Motor neuron (in vitro differentiated cells): Measurements from ENCODE around the gene SLC25A46. TPM values are rescaled to one million over a fixed set of nuclear protein-coding genes. Genes with fewer than 3 reads are reported as not detected.
"Not testable (repeated sequence)": the region's sequence is repeated elsewhere in the genome, so short reads cannot be mapped to it uniquely, and the experiment has no call there.

ENCODE experiments used
- ATAC-seq, 8 experiments: fragments of 200-7000 bp; cut with Tn5 transposase; replicated peaks in 6 of 8; 2 replicates each; pipeline ENCODE4 v1.8.0; 2021; ENCODE audit warnings: mild to moderate bottlenecking in 8 of 8, moderate library complexity in 8 of 8
- H3K27ac ChIP-seq, 2 donors: fragments of 250-450 bp; sonication (Bioruptor Pico); 2 replicates each; pipeline ENCODE4 v1.9.0; 2021; ENCODE audit warnings: antibody characterized with exemption in 2 of 2, mild to moderate bottlenecking in 2 of 2, moderate library complexity in 1 of 2
- H3K4me1 ChIP-seq, 2 donors: fragments of 250-450 bp; sonication (Bioruptor Pico); replicated peaks in 1 of 2; 2 replicates each; pipeline ENCODE4 v1.6.1; 2021; ENCODE audit warnings: antibody characterized with exemption in 2 of 2, mild to moderate bottlenecking in 2 of 2, moderate library complexity in 1 of 2
- H3K4me3 ChIP-seq, 5 donors: fragments of 250-450 bp; sonication (Bioruptor Pico); 2 replicates each; pipeline ENCODE4 v1.9.0; 2021; ENCODE audit warnings: antibody characterized with exemption in 5 of 5, mild to moderate bottlenecking in 5 of 5, moderate library complexity in 4 of 5
- WGBS, 10 experiments: fragments of 450-650 bp; shearing (Covaris generic); methylation state at CpG; one replicate each; pipeline ENCODE4 v1.0.0; 2022; 5-methylcytosine and 5-hydroxymethylcytosine counted together
- in situ Hi-C, 9 experiments: fragments of 400-800 bp; cut with MboI; loops; one replicate each; pipeline ENCODE4 v1.15.0; 2021; ENCODE audit warnings: low sequenced_read_pairs in 9 of 9, low pct_unique_long_range_greater_than_20kb in 2 of 9; ENCODE audit not compliant: unreplicated experiment in 9 of 9
- total RNA-seq, 8 experiments: library from RNA; unstranded; fragments of 300-600 nt; gene quantifications; 2 replicates each; pipeline versions ENCODE4 v1.2.3 to v1.2.4, GENCODE V29; 2022

Gene SLC25A46
- total RNA-seq, 8 experiments from 2014 or later, result 40.0 to 64.4 (median 48.0) TPM

- in situ Hi-C loops, result not testable (repeated sequence)
These were observed 7.3 kb upstream of the SLC25A46 start for GRCh38 chr5:110731499-110731898.

DNA sequence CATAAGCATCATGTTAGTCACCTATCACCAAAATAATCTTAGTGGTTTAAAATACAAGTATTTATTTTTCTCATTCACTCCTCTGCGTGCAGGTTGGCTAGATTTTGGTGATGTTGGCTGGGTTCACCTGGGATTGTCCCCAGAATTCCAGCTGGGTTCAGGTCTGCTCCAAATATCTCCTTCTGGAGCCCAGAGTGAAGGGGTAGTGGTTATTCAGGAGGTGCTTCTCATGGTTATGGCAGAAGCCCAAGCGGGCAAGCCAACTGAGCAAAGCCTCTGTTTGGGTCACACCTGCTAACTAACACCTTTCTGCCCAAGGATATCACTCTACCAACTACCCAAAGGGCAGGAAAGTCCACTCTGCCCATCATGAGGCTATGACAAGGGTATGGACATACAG lies 4.7 kb upstream of the SLC25A46 start:
- no peak overlapping the region for H3K4me3 ChIP-seq
- in situ Hi-C loops, result no loop called here
- ATAC-seq, result no peak
- no peaks in the 10 kb centered on the region for H3K4me1 ChIP-seq
- H3K27ac ChIP-seq, result no peak overlapping the region
- 44 to 100% (median 76%) methylated on average over 1 to 2 of the region's 2 CpGs; no CpG with 5 or more reads in 2 of the 10 experiments for WGBS, 10 experiments

More at GRCh38 chr5:110731499-110731898, 7.3 kb upstream of the SLC25A46 start:
- not testable (repeated sequence) for H3K27ac ChIP-seq, ATAC-seq, H3K4me3 ChIP-seq, H3K4me1 ChIP-seq
- WGBS, 10 experiments, result 80 to 100% (median 95%) methylated on average over 1 to 2 of the region's 2 CpGs; no CpG with 5 or more reads in 6 of the 10 experiments

DNA sequence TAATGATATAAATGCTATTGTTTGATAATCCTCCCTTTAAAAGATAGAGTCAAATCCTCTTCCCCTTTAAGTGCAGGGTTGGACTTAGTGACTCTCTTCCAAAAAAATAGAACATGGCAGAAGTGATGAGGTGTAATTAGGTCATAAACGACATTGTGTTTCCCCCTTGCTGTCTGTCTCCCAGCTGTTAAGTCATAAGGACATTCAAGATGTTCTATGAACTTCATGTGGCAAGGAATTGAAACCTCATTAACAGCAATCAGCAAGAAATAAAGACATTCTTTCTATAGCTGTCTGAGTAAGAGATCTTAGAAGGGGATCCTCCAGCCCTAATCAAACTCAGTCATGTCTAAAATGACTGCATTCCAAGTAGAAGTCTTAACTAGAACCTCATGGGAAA lies 3.3 kb upstream of the SLC25A46 start:
- ATAC-seq, result no peak
- 0 to 100% (median 48%) methylated on average over 1 of the region's 1 CpG; no CpG with 5 or more reads in 2 of the 10 experiments for WGBS, 10 experiments
- no peak overlapping the region for H3K4me3 ChIP-seq
- H3K27ac ChIP-seq, result no peak overlapping the region
- H3K4me1 ChIP-seq, result peaks cover 0 to 6% of the 10 kb centered on the region in 2 donors
- in situ Hi-C loops, result no loop called here

GRCh38 chr5:110736753-110737152 lies 2.1 kb upstream of the SLC25A46 start:
- peaks cover 0 to 6% of the 10 kb centered on the region in 2 donors for H3K4me1 ChIP-seq
- no peak for ATAC-seq
- no peak overlapping the region for H3K27ac ChIP-seq
- no peak overlapping the region for H3K4me3 ChIP-seq
- in situ Hi-C loops, result no loop called here
- 30 to 95% (median 70%) methylated on average over 1 to 3 of the region's 3 CpGs; no CpG with 5 or more reads in 1 of the 10 experiments for WGBS, 10 experiments

- in situ Hi-C loops, result no loop called here
- ATAC-seq, result peak; percentile 45 to 74 (median 56)
- WGBS, 10 experiments, result 0 to 3% (median 0%) methylated on average over 2 to 8 of the region's 14 CpGs; no CpG with 5 or more reads in 2 of the 10 experiments
- Histone ChIP-seq H3K4me3 (peak overlapping the region; percentile 78 to 94 (median 89)), H3K4me1 (peaks cover 0 to 6% of the 10 kb centered on the region in 2 donors), H3K27ac (peak overlapping the region in 1 of 2 donors; percentile 95)
These were observed 350 bp upstream of the SLC25A46 start for GRCh38 chr5:110738503-110738811.

GRCh38 chr5:110751902-110752762 lies 13.3 kb downstream of the SLC25A46 start:
- in situ Hi-C loops, result loop anchor here in 5 of 9 experiments (25.0 kb wide), 4 partner anchors 310 to 1410 kb away; partner anchors contain the start of gene TSLP (in 1 of the 5)
- ATAC-seq, result peak in 1 of 8 experiments; percentile 23
- 79 to 100% (median 89%) methylated on average over 1 to 8 of the region's 8 CpGs for WGBS, 10 experiments

GRCh38 chr5:110752953-110753352 lies 14.1 kb downstream of the SLC25A46 start:
- in situ Hi-C loops, result loop anchor here in 5 of 9 experiments (25.0 kb wide), 4 partner anchors 309 to 1409 kb away; partner anchors contain the start of gene TSLP (in 1 of the 5)
- 40 to 100% (median 100%) methylated on average over 1 of the region's 1 CpG; no CpG with 5 or more reads in 3 of the 10 experiments for WGBS, 10 experiments
- Histone ChIP-seq H3K4me1 (no peaks in the 10 kb centered on the region), H3K4me3 (no peak overlapping the region), H3K27ac (no peak overlapping the region)
- ATAC-seq, result no peak

More at GRCh38 chr5:110751902-110752762, 13.3 kb downstream of the SLC25A46 start:
- no peaks in the 10 kb centered on the region for H3K4me1 ChIP-seq
- no peak overlapping the region for H3K27ac ChIP-seq
- no peak overlapping the region for H3K4me3 ChIP-seq

DNA sequence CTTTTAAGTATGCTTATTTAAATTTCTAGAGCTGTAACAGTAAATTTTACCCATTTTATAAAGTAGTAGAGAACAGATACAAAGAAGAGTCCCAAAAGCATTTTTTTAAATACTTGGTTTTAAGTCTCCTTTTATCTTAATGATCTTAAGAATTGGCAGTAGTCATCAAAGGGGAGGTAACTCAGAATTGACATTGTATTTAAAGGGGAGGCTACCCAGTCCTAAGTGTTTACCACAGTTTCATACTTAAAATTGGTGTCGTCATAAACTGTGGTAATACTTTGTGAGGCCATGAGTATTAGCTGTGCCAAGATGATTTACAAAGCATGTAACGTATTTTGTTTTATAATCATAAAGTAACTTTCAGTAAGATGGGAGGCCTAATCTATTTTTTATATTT lies 14.8 kb downstream of the SLC25A46 start:
- no peak overlapping the region for H3K4me3 ChIP-seq
- no peaks in the 10 kb centered on the region for H3K4me1 ChIP-seq
- in situ Hi-C loops, result loop anchor here in 5 of 9 experiments (25.0 kb wide), 4 partner anchors 309 to 1409 kb away; partner anchors contain the start of gene TSLP (in 1 of the 5)
- no peak overlapping the region for H3K27ac ChIP-seq
- WGBS, 10 experiments, result 86 to 100% (median 100%) methylated on average over 1 to 2 of the region's 2 CpGs
- no peak for ATAC-seq

GRCh38 chr5:110754181-110754580 lies 15.4 kb downstream of the SLC25A46 start:
- H3K4me1 ChIP-seq, result no peaks in the 10 kb centered on the region
- H3K27ac ChIP-seq, result no peak overlapping the region
- no peak overlapping the region for H3K4me3 ChIP-seq
- ATAC-seq, result no peak
- in situ Hi-C loops, result loop anchor here in 5 of 9 experiments (25.0 kb wide), 4 partner anchors 308 to 1408 kb away; partner anchors contain the start of gene TSLP (in 1 of the 5)

- no peaks in the 10 kb centered on the region for H3K4me1 ChIP-seq
- H3K4me3 ChIP-seq, result no peak overlapping the region
- peak in 4 of 8 experiments; percentile 17 to 50 (median 48) for ATAC-seq
- H3K27ac ChIP-seq, result no peak overlapping the region
- WGBS, 10 experiments, result 43 to 100% (median 53%) methylated on average over 1 to 4 of the region's 4 CpGs
- in situ Hi-C loops, result loop anchor here in 5 of 9 experiments (25.0 kb wide), 4 partner anchors 305 to 1405 kb away; partner anchors contain the start of gene TSLP (in 1 of the 5)
These were observed 18.4 kb downstream of the SLC25A46 start for GRCh38 chr5:110757118-110757729.

DNA sequence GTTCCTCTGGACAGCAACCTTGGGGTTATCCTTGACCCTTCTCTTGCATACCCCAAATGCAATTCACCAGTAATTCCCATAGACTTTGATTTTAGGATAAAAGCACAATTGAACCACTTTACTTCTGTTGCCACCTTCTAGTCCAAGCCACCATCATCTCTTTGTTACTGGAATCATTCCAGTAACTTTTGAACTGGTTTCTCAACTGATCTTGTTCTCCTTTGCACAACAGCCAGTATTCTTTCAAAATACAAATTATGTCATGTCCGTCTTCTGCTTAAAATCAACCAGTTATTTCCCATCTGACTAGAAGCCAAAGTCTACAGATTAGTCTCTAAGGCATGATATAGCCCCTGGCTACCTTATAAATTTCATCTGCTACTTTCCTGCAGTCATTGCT lies 21.4 kb downstream of the SLC25A46 start:
- Histone ChIP-seq H3K4me1 (no peaks in the 10 kb centered on the region), H3K27ac (no peak overlapping the region), H3K4me3 (no peak overlapping the region)
- in situ Hi-C loops, result loop anchor here in 5 of 9 experiments (25.0 kb wide), 4 partner anchors 302 to 1402 kb away; partner anchors contain the start of gene TSLP (in 1 of the 5)
- 80 to 100% (median 87%) methylated on average over 1 of the region's 1 CpG; no CpG with 5 or more reads in 4 of the 10 experiments for WGBS, 10 experiments
- ATAC-seq, result no peak

DNA sequence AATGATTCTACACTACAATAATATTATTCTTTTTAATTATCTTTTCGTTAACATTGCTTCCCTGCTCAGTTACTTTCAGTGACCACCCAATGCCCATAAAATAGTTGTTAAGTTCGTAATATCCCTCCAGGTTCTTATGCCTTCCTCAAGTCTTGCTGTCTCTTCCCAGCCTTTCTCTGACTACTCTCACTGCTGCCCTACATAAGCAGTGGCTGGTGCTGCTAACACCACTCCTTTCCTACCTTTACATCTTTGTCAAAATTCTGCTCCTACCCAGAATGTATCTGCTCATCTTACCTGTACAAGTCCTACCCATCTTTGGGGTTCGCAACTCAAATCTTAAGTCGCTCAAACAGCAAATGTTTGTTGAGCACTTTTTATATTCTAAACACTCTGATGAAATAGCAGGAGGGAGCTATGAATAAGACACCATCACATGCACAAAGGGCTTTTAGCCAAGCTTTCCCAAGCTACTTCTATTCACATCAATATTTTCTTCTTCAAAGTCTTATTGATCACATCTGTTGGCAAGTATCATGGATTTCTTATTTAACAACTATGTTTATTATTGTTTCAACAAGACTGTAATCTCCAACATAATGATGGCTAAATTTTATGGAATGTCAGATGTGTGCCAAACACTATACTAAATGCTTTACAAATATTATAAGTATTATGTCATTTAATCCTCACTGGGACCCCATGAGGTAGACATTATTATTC lies 29.5 kb downstream of the SLC25A46 start:
- no peak overlapping the region for H3K27ac ChIP-seq
- peak in 2 of 8 experiments; percentile 28 to 35 for ATAC-seq
- no peak overlapping the region for H3K4me3 ChIP-seq
- H3K4me1 ChIP-seq, result peaks cover 0 to 2% of the 10 kb centered on the region in 2 donors
- WGBS, 10 experiments, result 20 to 83% (median 67%) methylated on average over 1 to 4 of the region's 4 CpGs; no CpG with 5 or more reads in 1 of the 10 experiments
- in situ Hi-C loops, result loop anchor here in 5 of 9 experiments (25.0 kb wide), 4 partner anchors 294 to 1394 kb away; partner anchors contain the start of gene TSLP (in 1 of the 5)
